K562 (cell line): ENCODE measurements around the gene CACNA1C. TPM values are rescaled to one million over a fixed set of nuclear protein-coding genes. Genes with fewer than 3 reads are reported as not detected.

ENCODE experiments used
- ATAC-seq: fragments of 200-7000 bp; cut with Tn5 transposase; 3 replicates; pipeline ENCODE4 v1.9.1; 2020; ENCODE audit warnings: moderate library complexity
- BruUV-seq: library from RNA; stranded (reverse); fragments of 400-500 nt; replicated peaks from 2 replicates; lab custom pipeline; 2021; lab: Mats Ljungman, UMichigan
- CTCF ChIA-PET: fragments of 300-600 bp; formaldehyde crosslinking; extraction: SDS; loops from one replicate; lab custom pipeline; 2021; ENCODE audit warnings: low intra/inter-chr PET ratio; lab: Yijun Ruan, JAX
- POLR2A ChIA-PET: fragments of 300-600, 350-650 bp; sonication (Branson Sonifier 250); formaldehyde crosslinking; extraction: SDS; loops from one replicate; lab custom pipeline; 2021; ENCODE audit warnings: antibody characterized with exemption, inconsistent platforms; lab: Yijun Ruan, JAX
- DNase-seq, 4 experiments: peaks; one replicate each; pipeline versions ENCODE4 v3.0.0 to v3.0.0-alpha.2; 2011 to 2018; ENCODE audit warnings: low spot score in 3 of 4, mixed read lengths in 3 of 4; ENCODE audit errors: extremely low read depth in 1 of 4
- FAIRE-seq: peaks from 2 replicates; lab custom pipeline; 2011; peaks lifted over from hg19 to GRCh38; lab: Jason Lieb, UNC
- H2AFZ ChIP-seq: 2 replicates; pipeline ENCODE4 v1.6.0; 2011; ENCODE audit warnings: low read depth, low read length, control low read depth, inconsistent platforms
- H3K27ac ChIP-seq: fragments of 200-600 bp; 3 replicates; pipeline ENCODE4 v1.8.0; 2011; ENCODE audit warnings: low read depth, mild to moderate bottlenecking, control low read depth, inconsistent platforms, low read length, moderate library complexity, mixed read lengths; ENCODE audit errors: extremely low read depth
- H3K27me3 ChIP-seq, 2 experiments: fragments of 300-600 bp in 1 of 2; 2 replicates in 1 of 2; 3 replicates in 1 of 2; pipeline versions ENCODE4 v1.6.0 to v1.8.0; 2011; ENCODE audit warnings: inconsistent platforms in 2 of 2, low read length in 2 of 2, mild to moderate bottlenecking in 1 of 2, mixed read lengths in 1 of 2, moderate library complexity in 1 of 2; ENCODE audit not compliant: control insufficient read depth in 2 of 2, insufficient read depth in 2 of 2
- H3K36me3 ChIP-seq: fragments of 300-600 bp; 3 replicates; pipeline ENCODE4 v1.8.0; 2011; ENCODE audit warnings: mild to moderate bottlenecking, low read length, inconsistent platforms; ENCODE audit not compliant: control insufficient read depth, insufficient read depth
- H3K4me1 ChIP-seq, 2 experiments: fragments of 200-600 bp in 1 of 2; replicated peaks in 1 of 2; 2 replicates in 1 of 2; 3 replicates in 1 of 2; pipeline versions ENCODE4 v1.5.1 to v1.8.0; 2011; ENCODE audit warnings: inconsistent platforms in 2 of 2, low read length in 2 of 2, mild to moderate bottlenecking in 1 of 2, mixed read lengths in 1 of 2, moderate library complexity in 1 of 2; ENCODE audit not compliant: control insufficient read depth in 2 of 2, insufficient read depth in 2 of 2
- H3K4me2 ChIP-seq: 2 replicates; pipeline ENCODE4 v1.6.1; 2011; ENCODE audit warnings: low read length, control low read depth, inconsistent platforms, mixed read lengths; ENCODE audit not compliant: insufficient read depth
- H3K4me3 ChIP-seq: fragments of 200-600 bp; sonication (generic), shearing (Covaris generic); 2 replicates; pipeline ENCODE4 v1.5.1; 2016; ENCODE audit warnings: control low read depth, inconsistent platforms
- H3K79me2 ChIP-seq: fragments of 200-600 bp; 3 replicates; pipeline ENCODE4 v1.8.0; 2011; ENCODE audit warnings: low read length, inconsistent platforms; ENCODE audit not compliant: control insufficient read depth, insufficient read depth
- H3K9ac ChIP-seq, 2 experiments: 2 replicates each; pipeline versions ENCODE4 v1.6.0 to v1.6.1; 2011; ENCODE audit warnings: low read depth in 2 of 2, low read length in 2 of 2, control low read depth in 1 of 2, inconsistent platforms in 1 of 2, mild to moderate bottlenecking in 1 of 2, mixed read lengths in 1 of 2; ENCODE audit not compliant: insufficient read depth in 1 of 2
- H3K9me1 ChIP-seq: one replicate; pipeline ENCODE4 v1.6.0; 2011; ENCODE audit warnings: inconsistent platforms, mild to moderate bottlenecking, low read length, moderate library complexity; ENCODE audit not compliant: control insufficient read depth, insufficient read depth
- H3K9me3 ChIP-seq: replicated peaks from 2 replicates; pipeline ENCODE4 v1.5.1; 2011; ENCODE audit warnings: low read depth, low read length, inconsistent platforms; ENCODE audit not compliant: control insufficient read depth, insufficient read depth
- H4K20me1 ChIP-seq: replicated peaks from 2 replicates; pipeline ENCODE4 v1.6.1; 2011; ENCODE audit warnings: low read length, inconsistent platforms, mixed read lengths; ENCODE audit not compliant: control insufficient read depth, insufficient read depth
- CCAR2 ChIP-seq: fragments of 200-400 bp; formaldehyde crosslinking; IDR thresholded peaks from 2 replicates; pipeline ENCODE4 v1.6.1; 2017; ENCODE audit warnings: mild to moderate bottlenecking, low read depth, low read length
- CHD4 ChIP-seq: fragments of 200-600 bp; sonication (generic); IDR thresholded peaks from 3 replicates; pipeline ENCODE4 v1.6.1; 2012; ENCODE audit warnings: low read depth, mild to moderate bottlenecking, mixed read lengths, low read length, inconsistent platforms; ENCODE audit not compliant: insufficient read depth, insufficient replicate concordance, poor library complexity, severe bottlenecking
- CREM ChIP-seq: IDR thresholded peaks from 2 replicates; pipeline ENCODE4 v1.6.1; 2014; ENCODE audit warnings: antibody characterized with exemption, low read depth
- HMG20A ChIP-seq: fragments of 450-650 bp; formaldehyde crosslinking; conservative IDR thresholded peaks from 2 replicates; pipeline ENCODE4 v1.4.0; 2020; ENCODE audit warnings: mild to moderate bottlenecking, mixed read lengths
- HNRNPLL ChIP-seq: fragments of 200-400 bp; formaldehyde crosslinking; IDR thresholded peaks from 2 replicates; pipeline ENCODE4 v1.6.1; 2017; ENCODE audit warnings: low read length, low read depth, mild to moderate bottlenecking; ENCODE audit not compliant: poor library complexity, severe bottlenecking
- MEF2A ChIP-seq: IDR thresholded peaks from 2 replicates; pipeline ENCODE4 v1.6.1; 2011; ENCODE audit warnings: low read depth, mild to moderate bottlenecking, low read length, moderate library complexity; ENCODE audit not compliant: control insufficient read depth
- NCOA2 ChIP-seq, 2 experiments: fragments of 450-650 bp; IDR thresholded peaks; 2 replicates each; pipeline ENCODE4 v1.6.1; 2018; ENCODE audit warnings: mild to moderate bottlenecking in 2 of 2, moderate library complexity in 1 of 2; ENCODE audit not compliant: partially characterized antibody in 2 of 2
- NCOA6 ChIP-seq: fragments of 450-650 bp; IDR thresholded peaks from 2 replicates; pipeline ENCODE4 v1.6.1; 2017; ENCODE audit warnings: mild to moderate bottlenecking
- PHB2 ChIP-seq: fragments of 450-650 bp; IDR thresholded peaks from 2 replicates; pipeline ENCODE4 v1.6.1; 2017; ENCODE audit warnings: low read depth
- PURB ChIP-seq: sonication (generic); formaldehyde crosslinking; IDR thresholded peaks from 2 replicates; pipeline ENCODE4 v1.9.0; 2021; ENCODE audit warnings: low read depth, mild to moderate bottlenecking, missing genetic modification reagents
- RFX5 ChIP-seq: IDR thresholded peaks from 2 replicates; pipeline ENCODE4 v1.6.1; 2011; ENCODE audit warnings: low read depth, mild to moderate bottlenecking, improper control_type of control experiment, low read length
- SMARCB1 ChIP-seq: IDR thresholded peaks from 2 replicates; pipeline ENCODE4 v1.6.1; 2011; ENCODE audit warnings: improper control_type of control experiment, low read depth; ENCODE audit not compliant: insufficient read length
- TRIM24 ChIP-seq, 2 experiments: fragments of 450-650 bp; IDR thresholded peaks; 2 replicates each; pipeline ENCODE4 v1.6.1; 2016
- ZNF165 ChIP-seq: fragments of 250-450 bp; sonication (Bioruptor Pico); IDR thresholded peaks from 2 replicates; pipeline ENCODE4 v1.4.0; 2020; ENCODE audit warnings: borderline replicate concordance
- ZNF274 ChIP-seq: IDR thresholded peaks from 2 replicates; pipeline ENCODE4 v1.6.1; 2011; ENCODE audit warnings: low read depth, mild to moderate bottlenecking, low read length, moderate library complexity, borderline replicate concordance
- ZNF561 ChIP-seq: fragments of 450-650 bp; formaldehyde crosslinking; conservative IDR thresholded peaks from 2 replicates; pipeline ENCODE4 v1.4.0; 2020; ENCODE audit warnings: mild to moderate bottlenecking, moderate library complexity
- ZNF695 ChIP-seq: fragments of 450-650 bp; formaldehyde crosslinking; IDR thresholded peaks from 2 replicates; pipeline ENCODE4 v1.4.0; 2020; ENCODE audit warnings: mild to moderate bottlenecking, moderate library complexity
- WGBS: fragments of 100-300 bp; shearing (Covaris generic); methylation state at CpG from one replicate; pipeline ENCODE4 v1.1.6; 2016; ENCODE audit warnings: low coverage, mixed read lengths; ENCODE audit not compliant: insufficient coverage; ENCODE audit errors: missing lambda C conversion rate; 5-methylcytosine and 5-hydroxymethylcytosine counted together
- in situ Hi-C: fragments of 300-500 bp; cut with MboI; formaldehyde crosslinking; loops from 4 replicates; pipeline ENCODE4 v1.15.0; 2018; ENCODE audit warnings: inconsistent platforms, mixed read lengths
- intact Hi-C: fragments of 100-400 bp; cut with micrococcal nuclease; formaldehyde crosslinking; loops from 2 replicates; pipeline ENCODE4 v1.14.2; 2022
- polyA plus RNA-seq, 8 experiments: library from polyadenylated mRNA; depleted of rRNA in 4 of 8; stranded (reverse) in 5 of 8; unstranded in 3 of 8; fragments of >200 nt; fragmentation: Nextera tagmentation in 2 of 8; fragmentation: Illumina TruSeq in 1 of 8; extraction: Ambion mirVana in 2 of 8; extraction: Trizol in 1 of 8; gene quantifications; 2 replicates each; pipeline versions ENCODE4 v1.2.1 to v1.2.3, GENCODE V29; 2011 to 2014; ENCODE audit warnings: inconsistent platforms in 1 of 8, missing spikeins in 1 of 8
- total RNA-seq, 7 experiments: library from RNA; depleted of rRNA in 6 of 7; stranded (reverse); fragments of >200 nt in 6 of 7; fragmentation: Illumina TruSeq in 2 of 7; extraction: Trizol in 2 of 7; gene quantifications; 2 replicates each; pipeline versions ENCODE4 v1.2.1 to v1.2.3, GENCODE V29; 2011 to 2021; ENCODE audit warnings: low replicate concordance in 1 of 7

The CACNA1C gene
- total and polyA plus RNA-seq, 9 of the 15 experiments (the other 6 are each of a cell fraction or from before 2014, with no cell fraction given) = not detected

GRCh38 chr12:2136901-2137300 is 84.1 kb downstream of the CACNA1C start:
- no TSS peak for BruUV-seq
- no peak for DNase-seq
- ChIA-PET CTCF (no interaction called here), POLR2A (interaction anchor here (0.7 kb wide), 1 partner anchor 1949 kb away, joined by 4 read pairs; no protein-coding TSS in a partner anchor)
- H3K9me3 ChIP-seq = no peaks in the 10 kb centered on the region
- no peak overlapping the region for H3K9ac ChIP-seq
- no peaks in the 10 kb centered on the region for H4K20me1 ChIP-seq
- ATAC-seq = no peak
- no peaks in the 10 kb centered on the region for H3K79me2 ChIP-seq
- H3K4me3 ChIP-seq = no peak overlapping the region
- no peaks in the 10 kb centered on the region; a peak in 1 of 5 replicates for H3K4me1 ChIP-seq
- H3K9me1 ChIP-seq = no peaks in the 10 kb centered on the region
- H3K27me3 ChIP-seq = peaks cover 0 to 27% of the 10 kb centered on the region in 2 experiments; a peak in 3 of 5 replicates
- H3K27ac ChIP-seq = no peak overlapping the region
- H2AFZ ChIP-seq = no peak overlapping the region
- TF ChIP-seq NCOA6 (no peak), CREM (no peak), CCAR2 (no peak), ZNF695 (CRISPR knock-in tag) (no peak), RFX5 (no peak), NCOA2 (IDR thresholded peaks at IDR 0.05; ENCODE audit: partially characterized antibody in 2 of 2) (no peak), ZNF165 (CRISPR knock-in tag) (no peak), HNRNPLL (no peak), MEF2A (no peak), CHD4 (no peak), PURB (no peak), HMG20A (CRISPR knock-in tag) (no peak), SMARCB1 (no peak), PHB2 (no peak), ZNF561 (no peak), ZNF274 (no peak), TRIM24 (IDR thresholded peaks at IDR 0.05) (no peak)
- WGBS = 48% methylated on average over 6 of the region's 10 CpGs
- no peak overlapping the region for H3K4me2 ChIP-seq
- H3K36me3 ChIP-seq = no peaks in the 10 kb centered on the region
- in situ Hi-C loops (no loop called here), intact Hi-C loops (no loop called here)
- no peak for FAIRE-seq
